ENCODE data around the gene LCN1. TPM values are rescaled to one million over a fixed set of nuclear protein-coding genes. Genes with fewer than 3 reads are reported as not detected.

The LCN1 gene
- total and polyA plus RNA-seq, 2 of the 4 experiments (the other 2 are of a cell fraction): not detected

DNA sequence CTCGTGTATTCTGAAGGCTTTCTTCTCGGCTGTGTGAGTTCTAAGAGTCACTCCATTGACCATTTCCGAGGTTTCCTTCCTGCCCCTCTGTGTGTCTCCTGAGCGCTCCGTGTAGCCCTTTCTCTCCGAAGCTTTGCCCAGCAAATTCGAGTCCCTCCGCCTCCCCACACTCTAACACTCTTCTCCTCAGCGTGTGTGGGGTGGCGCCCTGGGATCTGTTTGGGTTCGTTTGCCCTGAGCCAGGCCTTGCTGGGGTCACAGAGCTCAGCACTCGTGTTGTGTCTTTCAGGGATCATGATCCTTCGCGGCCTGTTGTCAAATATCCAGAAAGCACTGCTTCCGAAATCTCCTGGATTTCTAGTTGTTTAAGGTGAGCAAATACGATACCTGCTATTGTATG, 34.7 kb downstream of the LCN1 start:
- H3K27me3 ChIP-seq (ENCODE audit: control insufficient read depth, insufficient read depth, low read length): no peaks in the 10 kb centered on the region; the same call in 1 of the 2 replicates
- H3K14ac ChIP-seq (replicated peaks; ENCODE audit: low read depth, low read length): no peak overlapping the region
- H2BK20ac ChIP-seq (ENCODE audit: low read depth, low read length): no peak overlapping the region
- 59% methylated on average over 2 of the region's 16 CpGs; no CpG with 5 or more reads in 1 of the 2 experiments for WGBS, 2 experiments (ENCODE audit: extremely low coverage in 2 of 2, insufficient read length in 1 of 2)
- no peak overlapping the region for H3K27ac ChIP-seq (ENCODE audit: insufficient read depth, low read length)
- H2AFZ ChIP-seq (replicated peaks; ENCODE audit: low read length, poor library complexity): no peak overlapping the region
- BruUV-seq (replicated peaks): no TSS peak
- H3K9me1 ChIP-seq (ENCODE audit: insufficient read depth, low read length): no peaks in the 10 kb centered on the region
- no peaks in the 10 kb centered on the region for H3K79me1 ChIP-seq (ENCODE audit: low read depth in 1 of 2, low read length in 2 of 2)
- H4K5ac ChIP-seq (ENCODE audit: low read depth, low read length): no peak overlapping the region
- H3K36me3 ChIP-seq (ENCODE audit: control insufficient read depth, insufficient read depth, low read length): no peaks in the 10 kb centered on the region
- no peak overlapping the region for H4K8ac ChIP-seq (ENCODE audit: low read depth in 2 of 2, low read length in 2 of 2)
- ATAC-seq (ENCODE audit: low read depth): no peak
- H2BK120ac ChIP-seq (ENCODE audit: low read depth, low read length): no peak overlapping the region
- in situ Hi-C loops (cut with MboI; ENCODE audit: low sequenced_read_pairs) (no loop called here), dilution Hi-C loops (cut with HindIII; ENCODE audit: low sequenced_read_pairs, unreplicated experiment) (no loop called here), intact Hi-C loops (cut with micrococcal nuclease) (no loop called here)
- H3K9ac ChIP-seq (ENCODE audit: low read depth, low read length): no peak overlapping the region
- no peak overlapping the region for H3K18ac ChIP-seq (ENCODE audit: low read depth, low read length)
- no peak overlapping the region for H3K4ac ChIP-seq (ENCODE audit: low read depth, low read length)
- no peak overlapping the region for H3K56ac ChIP-seq (ENCODE audit: extremely low read depth, insufficient read depth, low read length)
- no peak overlapping the region for H3K4me3 ChIP-seq (ENCODE audit: insufficient read depth, low read depth, low read length)
- no peak overlapping the region for H3K23ac ChIP-seq (ENCODE audit: low read depth, low read length)
- H2BK5ac ChIP-seq (ENCODE audit: low read depth, low read length, poor library complexity, severe bottlenecking): no peak overlapping the region
- no peaks in the 10 kb centered on the region for H3K4me1 ChIP-seq (ENCODE audit: control insufficient read depth, insufficient read depth, low read length)
- H2AK9ac ChIP-seq (replicated peaks; ENCODE audit: low read depth, low read length, poor library complexity): no peak overlapping the region
- no peaks in the 10 kb centered on the region for H4K20me1 ChIP-seq (ENCODE audit: insufficient read depth, low read length)
- POLR2A ChIA-PET (ENCODE audit: unreplicated experiment): no interaction called here
- CTCF ChIA-PET: no interaction called here
- H3K9me3 ChIP-seq (ENCODE audit: control insufficient read depth, insufficient read depth, low read length): 0 out of 2 replicates have a peak, but pooled peaks cover under 1% of the 10 kb centered on the region
- no peak overlapping the region for H2BK15ac ChIP-seq (ENCODE audit: low read depth, low read length)
- H2AK5ac ChIP-seq (ENCODE audit: low read depth, low read length): no peak overlapping the region
- no peak overlapping the region for H4K91ac ChIP-seq (ENCODE audit: insufficient read depth, low read depth, low read length)
- TF ChIP-seq, protein P1, sequence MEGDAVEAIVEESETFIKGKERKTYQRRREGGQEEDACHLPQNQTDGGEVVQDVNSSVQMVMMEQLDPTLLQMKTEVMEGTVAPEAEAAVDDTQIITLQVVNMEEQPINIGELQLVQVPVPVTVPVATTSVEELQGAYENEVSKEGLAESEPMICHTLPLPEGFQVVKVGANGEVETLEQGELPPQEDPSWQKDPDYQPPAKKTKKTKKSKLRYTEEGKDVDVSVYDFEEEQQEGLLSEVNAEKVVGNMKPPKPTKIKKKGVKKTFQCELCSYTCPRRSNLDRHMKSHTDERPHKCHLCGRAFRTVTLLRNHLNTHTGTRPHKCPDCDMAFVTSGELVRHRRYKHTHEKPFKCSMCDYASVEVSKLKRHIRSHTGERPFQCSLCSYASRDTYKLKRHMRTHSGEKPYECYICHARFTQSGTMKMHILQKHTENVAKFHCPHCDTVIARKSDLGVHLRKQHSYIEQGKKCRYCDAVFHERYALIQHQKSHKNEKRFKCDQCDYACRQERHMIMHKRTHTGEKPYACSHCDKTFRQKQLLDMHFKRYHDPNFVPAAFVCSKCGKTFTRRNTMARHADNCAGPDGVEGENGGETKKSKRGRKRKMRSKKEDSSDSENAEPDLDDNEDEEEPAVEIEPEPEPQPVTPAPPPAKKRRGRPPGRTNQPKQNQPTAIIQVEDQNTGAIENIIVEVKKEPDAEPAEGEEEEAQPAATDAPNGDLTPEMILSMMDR (conservative IDR thresholded peaks at IDR 0.05; ENCODE audit: low read depth, low read length): no peak
- TF ChIP-seq CEBPB (IDR thresholded peaks at IDR 0.05; ENCODE audit: low read depth, low read length): no peak
- TF ChIP-seq, protein P2, sequence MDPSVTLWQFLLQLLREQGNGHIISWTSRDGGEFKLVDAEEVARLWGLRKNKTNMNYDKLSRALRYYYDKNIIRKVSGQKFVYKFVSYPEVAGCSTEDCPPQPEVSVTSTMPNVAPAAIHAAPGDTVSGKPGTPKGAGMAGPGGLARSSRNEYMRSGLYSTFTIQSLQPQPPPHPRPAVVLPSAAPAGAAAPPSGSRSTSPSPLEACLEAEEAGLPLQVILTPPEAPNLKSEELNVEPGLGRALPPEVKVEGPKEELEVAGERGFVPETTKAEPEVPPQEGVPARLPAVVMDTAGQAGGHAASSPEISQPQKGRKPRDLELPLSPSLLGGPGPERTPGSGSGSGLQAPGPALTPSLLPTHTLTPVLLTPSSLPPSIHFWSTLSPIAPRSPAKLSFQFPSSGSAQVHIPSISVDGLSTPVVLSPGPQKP (IDR thresholded peaks at IDR 0.05; ENCODE audit: borderline replicate concordance, low read depth, low read length): no peak
- TF ChIP-seq MAZ (IDR thresholded peaks at IDR 0.05; ENCODE audit: borderline replicate concordance, low read depth, low read length): no peak
- no peak for TF ChIP-seq MAFK (IDR thresholded peaks at IDR 0.05; ENCODE audit: low read depth, low read length)
- no peak for TF ChIP-seq MXI1 (IDR thresholded peaks at IDR 0.05; ENCODE audit: borderline replicate concordance, low read depth, low read length)
- TF ChIP-seq NFE2L2 (IDR thresholded peaks at IDR 0.05; ENCODE audit: low read depth, low read length): no peak
- TF ChIP-seq RCOR1 (IDR thresholded peaks at IDR 0.05; ENCODE audit: insufficient replicate concordance, low read length): no peak
- no peak for TF ChIP-seq FOS (IDR thresholded peaks at IDR 0.05; ENCODE audit: low read depth, low read length)
- TF ChIP-seq CHD1 (IDR thresholded peaks at IDR 0.05; ENCODE audit: low read depth, low read length): no peak
- TF ChIP-seq SMC3 (IDR thresholded peaks at IDR 0.05; ENCODE audit: low read depth, low read length): no peak
- no peak for TF ChIP-seq POLR2A (IDR thresholded peaks at IDR 0.05; ENCODE audit: low read depth, low read length)
- TF ChIP-seq, protein P3, sequence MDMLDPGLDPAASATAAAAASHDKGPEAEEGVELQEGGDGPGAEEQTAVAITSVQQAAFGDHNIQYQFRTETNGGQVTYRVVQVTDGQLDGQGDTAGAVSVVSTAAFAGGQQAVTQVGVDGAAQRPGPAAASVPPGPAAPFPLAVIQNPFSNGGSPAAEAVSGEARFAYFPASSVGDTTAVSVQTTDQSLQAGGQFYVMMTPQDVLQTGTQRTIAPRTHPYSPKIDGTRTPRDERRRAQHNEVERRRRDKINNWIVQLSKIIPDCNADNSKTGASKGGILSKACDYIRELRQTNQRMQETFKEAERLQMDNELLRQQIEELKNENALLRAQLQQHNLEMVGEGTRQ (IDR thresholded peaks at IDR 0.05; ENCODE audit: low read depth, low read length): no peak
- no peak for TF ChIP-seq RFX5 (IDR thresholded peaks at IDR 0.05; ENCODE audit: low read depth, low read length)
- TF ChIP-seq BHLHE40 (IDR thresholded peaks at IDR 0.05; ENCODE audit: low read depth, low read length): no peak
- no peak for TF ChIP-seq RAD21 (IDR thresholded peaks at IDR 0.05; ENCODE audit: low read length)
- H3K4me2 ChIP-seq (ENCODE audit: low read depth, low read length): no peak overlapping the region
- no peak for DNase-seq

Data from IMR-90 (cell line).